ENCODE data around the gene ISCA2. TPM values are rescaled to one million over a fixed set of nuclear protein-coding genes. Genes with fewer than 3 reads are reported as not detected.

The ISCA2 gene
- polyA plus RNA-seq, 1 donor (not counting 4 experiments of a cell fraction or from before 2014, with no cell fraction given), result 33.0 TPM

GRCh38 chr14:74541225-74541624 is 47.7 kb downstream of the ISCA2 start:
- Histone ChIP-seq H3K4me3 (ENCODE audit: control insufficient read depth in 2 of 3, extremely low read depth in 1 of 3, insufficient read depth in 2 of 3, low read depth in 1 of 3, low read length in 3 of 3) (no peak overlapping the region), H3K9ac (ENCODE audit: control insufficient read depth, extremely low read depth, insufficient read depth, low read length) (no peak overlapping the region), H3K9me1 (ENCODE audit: control insufficient read depth, extremely low read depth, insufficient read depth, low read length) (no peaks in the 10 kb centered on the region), H2AFZ (ENCODE audit: control insufficient read depth, low read length) (no peak overlapping the region), H3K9me3 (ENCODE audit: control insufficient read depth, low read depth, low read length) (no peaks in the 10 kb centered on the region), H3K36me3 (ENCODE audit: control insufficient read depth in 2 of 2, extremely low read depth in 1 of 2, insufficient read depth in 2 of 2, low read length in 2 of 2) (peaks cover 26 to 38% of the 10 kb centered on the region in 2 experiments), H3K27me3 (ENCODE audit: control insufficient read depth, extremely low read depth, insufficient read depth, low read length) (no peaks in the 10 kb centered on the region), H4K20me1 (ENCODE audit: control insufficient read depth, extremely low read depth, insufficient read depth, low read length) (peaks cover 2% of the 10 kb centered on the region), H3K4me1 (ENCODE audit: control insufficient read depth, extremely low read depth, insufficient read depth, low read length) (no peaks in the 10 kb centered on the region), H3K27ac (ENCODE audit: control insufficient read depth, insufficient read depth, low read length) (no peak overlapping the region), H3K79me2 (ENCODE audit: control insufficient read depth, insufficient read depth, low read length) (no peaks in the 10 kb centered on the region), H3K4me2 (ENCODE audit: control insufficient read depth, extremely low read depth, insufficient read depth, low read depth, low read length) (no peak overlapping the region)
- TF ChIP-seq EZH2 (IDR thresholded peaks at IDR 0.05; ENCODE audit: low read length), result no peak
- TF ChIP-seq, protein P1, sequence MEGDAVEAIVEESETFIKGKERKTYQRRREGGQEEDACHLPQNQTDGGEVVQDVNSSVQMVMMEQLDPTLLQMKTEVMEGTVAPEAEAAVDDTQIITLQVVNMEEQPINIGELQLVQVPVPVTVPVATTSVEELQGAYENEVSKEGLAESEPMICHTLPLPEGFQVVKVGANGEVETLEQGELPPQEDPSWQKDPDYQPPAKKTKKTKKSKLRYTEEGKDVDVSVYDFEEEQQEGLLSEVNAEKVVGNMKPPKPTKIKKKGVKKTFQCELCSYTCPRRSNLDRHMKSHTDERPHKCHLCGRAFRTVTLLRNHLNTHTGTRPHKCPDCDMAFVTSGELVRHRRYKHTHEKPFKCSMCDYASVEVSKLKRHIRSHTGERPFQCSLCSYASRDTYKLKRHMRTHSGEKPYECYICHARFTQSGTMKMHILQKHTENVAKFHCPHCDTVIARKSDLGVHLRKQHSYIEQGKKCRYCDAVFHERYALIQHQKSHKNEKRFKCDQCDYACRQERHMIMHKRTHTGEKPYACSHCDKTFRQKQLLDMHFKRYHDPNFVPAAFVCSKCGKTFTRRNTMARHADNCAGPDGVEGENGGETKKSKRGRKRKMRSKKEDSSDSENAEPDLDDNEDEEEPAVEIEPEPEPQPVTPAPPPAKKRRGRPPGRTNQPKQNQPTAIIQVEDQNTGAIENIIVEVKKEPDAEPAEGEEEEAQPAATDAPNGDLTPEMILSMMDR (optimal IDR thresholded peaks at IDR 0.05 in 1 of 3, IDR thresholded peaks at IDR 0.05 in 1 of 3, conservative IDR thresholded peaks at IDR 0.05 in 1 of 3; ENCODE audit: extremely low read depth in 1 of 3, insufficient read depth in 2 of 3, low read length in 3 of 3), result no peak
- dilution Hi-C loops (cut with MboI; ENCODE audit: extremely low pct_ligation_motif_present, low sequenced_read_pairs), result no loop called here
- DNase-seq (ENCODE audit: low read depth, low spot score) (no peak), FAIRE-seq (no peak)

DNA sequence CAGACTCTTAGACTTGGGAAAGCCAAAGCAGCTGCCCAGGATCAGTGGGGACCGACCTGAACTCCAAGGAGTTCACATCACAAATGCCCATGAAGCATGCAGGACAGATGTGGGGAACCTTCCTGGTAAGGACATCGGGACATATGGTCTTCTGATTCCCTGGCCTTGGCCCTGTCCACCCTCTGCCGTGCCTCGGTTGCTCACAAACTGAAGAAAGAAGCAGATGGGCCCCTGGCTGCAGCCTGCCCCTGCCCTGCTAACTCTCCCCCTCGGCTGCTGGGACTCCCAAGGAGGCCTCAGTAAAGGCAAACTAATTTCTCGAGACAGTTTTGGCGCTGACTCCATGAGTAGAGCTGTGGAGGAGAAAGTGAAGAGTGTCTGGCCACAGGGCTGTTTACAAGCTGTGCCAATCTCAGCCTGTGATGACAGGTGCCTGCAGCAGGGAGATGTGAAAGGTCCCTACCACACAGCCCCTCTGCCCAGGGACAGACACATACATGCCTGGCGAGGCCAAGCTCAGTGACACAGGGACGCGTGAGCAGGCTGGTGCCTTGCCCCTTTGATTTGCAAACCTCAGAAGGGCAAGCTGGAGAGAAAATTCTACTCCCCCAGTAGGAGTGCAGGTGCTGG is 48.6 kb downstream of the ISCA2 start:
- H3K27ac ChIP-seq (ENCODE audit: control insufficient read depth, insufficient read depth, low read length), result no peak overlapping the region
- dilution Hi-C loops (cut with MboI; ENCODE audit: extremely low pct_ligation_motif_present, low sequenced_read_pairs), result no loop called here
- no peak overlapping the region for H3K4me2 ChIP-seq (ENCODE audit: control insufficient read depth, extremely low read depth, insufficient read depth, low read depth, low read length)
- H3K9ac ChIP-seq (ENCODE audit: control insufficient read depth, extremely low read depth, insufficient read depth, low read length), result no peak overlapping the region
- DNase-seq (ENCODE audit: low read depth, low spot score) (no peak), FAIRE-seq (no peak)
- H4K20me1 ChIP-seq (ENCODE audit: control insufficient read depth, extremely low read depth, insufficient read depth, low read length), result peaks cover 2% of the 10 kb centered on the region
- no peak for TF ChIP-seq EZH2 (IDR thresholded peaks at IDR 0.05; ENCODE audit: low read length)
- TF ChIP-seq, protein P1 (optimal IDR thresholded peaks at IDR 0.05 in 1 of 3, IDR thresholded peaks at IDR 0.05 in 1 of 3, conservative IDR thresholded peaks at IDR 0.05 in 1 of 3; ENCODE audit: extremely low read depth in 1 of 3, insufficient read depth in 2 of 3, low read length in 3 of 3), result no peak
- H3K27me3 ChIP-seq (ENCODE audit: control insufficient read depth, extremely low read depth, insufficient read depth, low read length), result no peaks in the 10 kb centered on the region
- no peak overlapping the region for H2AFZ ChIP-seq (ENCODE audit: control insufficient read depth, low read length)
- no peaks in the 10 kb centered on the region for H3K79me2 ChIP-seq (ENCODE audit: control insufficient read depth, insufficient read depth, low read length)
- no peaks in the 10 kb centered on the region for H3K9me1 ChIP-seq (ENCODE audit: control insufficient read depth, extremely low read depth, insufficient read depth, low read length)
- H3K36me3 ChIP-seq (ENCODE audit: control insufficient read depth in 2 of 2, extremely low read depth in 1 of 2, insufficient read depth in 2 of 2, low read length in 2 of 2), result peaks cover 32 to 47% of the 10 kb centered on the region in 2 experiments
- H3K9me3 ChIP-seq (ENCODE audit: control insufficient read depth, low read depth, low read length), result no peaks in the 10 kb centered on the region
- no peak overlapping the region for H3K4me3 ChIP-seq (ENCODE audit: control insufficient read depth in 2 of 3, extremely low read depth in 1 of 3, insufficient read depth in 2 of 3, low read depth in 1 of 3, low read length in 3 of 3)
- no peaks in the 10 kb centered on the region for H3K4me1 ChIP-seq (ENCODE audit: control insufficient read depth, extremely low read depth, insufficient read depth, low read length)

Measured in keratinocyte (primary cell).